HepG2 (cell line): ENCODE results near the gene CNTROB. TPM values are rescaled to one million over a fixed set of nuclear protein-coding genes. Genes with fewer than 3 reads are reported as not detected.

Experiments used
- AGO1 ChIP-seq: fragments of 200-400 bp; formaldehyde crosslinking; IDR thresholded peaks from 2 replicates; pipeline ENCODE4 v1.6.1; 2017; ENCODE audit warnings: mild to moderate bottlenecking, low read depth, low read length, moderate library complexity; ENCODE audit not compliant: poor library complexity, severe bottlenecking
- ARNTL ChIP-seq: sonication (generic); formaldehyde crosslinking; IDR thresholded peaks from 2 replicates; pipeline ENCODE4 v1.4.0; 2020; ENCODE audit warnings: mild to moderate bottlenecking, missing genetic modification reagents
- BHLHE40 ChIP-seq: IDR thresholded peaks from 2 replicates; pipeline ENCODE4 v1.6.1; 2011; ENCODE audit warnings: low read length, improper control_type of control experiment
- FOXJ3 ChIP-seq: sonication (generic); formaldehyde crosslinking; IDR thresholded peaks from 2 replicates; pipeline ENCODE4 v1.4.0; 2020; ENCODE audit warnings: missing genetic modification reagents, mild to moderate bottlenecking, borderline replicate concordance
- HNRNPH1 ChIP-seq: fragments of 200-400 bp; formaldehyde crosslinking; optimal IDR thresholded peaks from 2 replicates; pipeline ENCODE3; 2017; ENCODE audit warnings: mild to moderate bottlenecking, low read depth, low read length
- MAZ ChIP-seq, 2 experiments: sonication (generic) in 1 of 2; formaldehyde crosslinking in 1 of 2; IDR thresholded peaks; 2 replicates each; pipeline versions ENCODE4 v1.5.0 to v1.6.1; 2012 to 2020; ENCODE audit warnings: low read depth in 2 of 2, mild to moderate bottlenecking in 2 of 2, borderline replicate concordance in 1 of 2, improper control_type of control experiment in 1 of 2, low read length in 1 of 2, missing genetic modification reagents in 1 of 2, moderate library complexity in 1 of 2
- MEIS2 ChIP-seq: sonication (generic); formaldehyde crosslinking; IDR thresholded peaks from 2 replicates; pipeline ENCODE4 v1.9.0; 2021; ENCODE audit warnings: mild to moderate bottlenecking, missing genetic modification reagents
- NFATC3 ChIP-seq: sonication (generic); formaldehyde crosslinking; IDR thresholded peaks from 2 replicates; pipeline ENCODE4 v1.5.1; 2020; ENCODE audit warnings: mild to moderate bottlenecking, missing genetic modification reagents
- RBM39 ChIP-seq: fragments of 200-400 bp; formaldehyde crosslinking; IDR thresholded peaks from one replicate; pipeline ENCODE4 v1.6.1; 2018; ENCODE audit warnings: antibody characterized with exemption, mild to moderate bottlenecking, low read depth, low read length; ENCODE audit not compliant: poor library complexity, severe bottlenecking
- SIX1 ChIP-seq: sonication (generic); formaldehyde crosslinking; IDR thresholded peaks from 2 replicates; pipeline ENCODE4 v1.4.0; 2020; ENCODE audit warnings: missing genetic modification reagents, borderline replicate concordance
- SMARCE1 ChIP-seq: fragments of 450-650 bp; IDR thresholded peaks from 2 replicates; pipeline ENCODE4 v1.6.1; 2017; ENCODE audit warnings: borderline replicate concordance
- SP1 ChIP-seq, 2 experiments: fragments of 450-650 bp in 1 of 2; sonication (generic) in 1 of 2; formaldehyde crosslinking in 1 of 2; IDR thresholded peaks; 2 replicates each; pipeline versions ENCODE4 v1.4.0 to v1.6.1; 2016 to 2020; ENCODE audit warnings: missing genetic modification reagents in 1 of 2
- XBP1 ChIP-seq: sonication (generic); formaldehyde crosslinking; IDR thresholded peaks from 2 replicates; pipeline ENCODE4 v1.5.0; 2020; ENCODE audit warnings: missing genetic modification reagents
- ZFP36L1 ChIP-seq: sonication (generic); formaldehyde crosslinking; IDR thresholded peaks from 2 replicates; pipeline ENCODE4 v1.8.0; 2022; ENCODE audit warnings: mild to moderate bottlenecking, missing genetic modification reagents, moderate library complexity
- ZNF143 ChIP-seq: sonication (generic); formaldehyde crosslinking; IDR thresholded peaks from 2 replicates; pipeline ENCODE4 v1.4.0; 2020; ENCODE audit warnings: missing genetic modification reagents
- ZNF180 ChIP-seq: sonication (generic); formaldehyde crosslinking; IDR thresholded peaks from 2 replicates; pipeline ENCODE4 v1.4.0; 2020; ENCODE audit warnings: low read depth, missing genetic modification reagents, borderline replicate concordance
- ZNF790 ChIP-seq: sonication (generic); formaldehyde crosslinking; IDR thresholded peaks from 2 replicates; pipeline ENCODE4 v1.8.0; 2022; ENCODE audit warnings: missing genetic modification reagents, mild to moderate bottlenecking, borderline replicate concordance
- polyA plus RNA-seq, 8 experiments: library from polyadenylated mRNA; depleted of rRNA in 3 of 8; stranded (reverse) in 7 of 8; unstranded in 1 of 8; fragments of >200 nt; fragmentation: Illumina TruSeq in 4 of 8; extraction: Trizol in 4 of 8; gene quantifications; 2 replicates each; pipeline versions ENCODE4 v1.2.1 to v1.2.3, GENCODE V29; 2011 to 2016; ENCODE audit warnings: low read depth in 4 of 8, missing spikeins in 1 of 8, mixed read lengths in 1 of 8; ENCODE audit not compliant: insufficient read depth in 1 of 8
- total RNA-seq, 5 experiments: library from RNA; depleted of rRNA; stranded (reverse); fragments of >200 nt; fragmentation: Illumina TruSeq; extraction: Trizol; gene quantifications; 2 replicates each; pipeline ENCODE4 v1.2.3, GENCODE V29; 2016; ENCODE audit warnings: low read depth in 1 of 5
- TF ChIP-seq, protein P1 (sequence below): IDR thresholded peaks from 2 replicates; pipeline ENCODE4 v1.4.0; 2020; ENCODE audit warnings: mild to moderate bottlenecking, missing genetic modification reagents
- TF ChIP-seq, protein P2 (sequence below): sonication (generic); formaldehyde crosslinking; IDR thresholded peaks from 2 replicates; pipeline ENCODE4 v1.8.0; 2023; ENCODE audit warnings: mild to moderate bottlenecking, missing genetic modification reagents
- TF ChIP-seq, protein P3 (sequence below): IDR thresholded peaks from 2 replicates; pipeline ENCODE4 v1.6.1; 2016; ENCODE audit warnings: missing compliant biosample characterization, missing genetic modification reagents, borderline replicate concordance

Gene CNTROB
- total and polyA plus RNA-seq, 2 of the 13 experiments (the other 11 are each of a cell fraction or from before 2014, with no cell fraction given), result 21.2 to 24.1 TPM

DNA sequence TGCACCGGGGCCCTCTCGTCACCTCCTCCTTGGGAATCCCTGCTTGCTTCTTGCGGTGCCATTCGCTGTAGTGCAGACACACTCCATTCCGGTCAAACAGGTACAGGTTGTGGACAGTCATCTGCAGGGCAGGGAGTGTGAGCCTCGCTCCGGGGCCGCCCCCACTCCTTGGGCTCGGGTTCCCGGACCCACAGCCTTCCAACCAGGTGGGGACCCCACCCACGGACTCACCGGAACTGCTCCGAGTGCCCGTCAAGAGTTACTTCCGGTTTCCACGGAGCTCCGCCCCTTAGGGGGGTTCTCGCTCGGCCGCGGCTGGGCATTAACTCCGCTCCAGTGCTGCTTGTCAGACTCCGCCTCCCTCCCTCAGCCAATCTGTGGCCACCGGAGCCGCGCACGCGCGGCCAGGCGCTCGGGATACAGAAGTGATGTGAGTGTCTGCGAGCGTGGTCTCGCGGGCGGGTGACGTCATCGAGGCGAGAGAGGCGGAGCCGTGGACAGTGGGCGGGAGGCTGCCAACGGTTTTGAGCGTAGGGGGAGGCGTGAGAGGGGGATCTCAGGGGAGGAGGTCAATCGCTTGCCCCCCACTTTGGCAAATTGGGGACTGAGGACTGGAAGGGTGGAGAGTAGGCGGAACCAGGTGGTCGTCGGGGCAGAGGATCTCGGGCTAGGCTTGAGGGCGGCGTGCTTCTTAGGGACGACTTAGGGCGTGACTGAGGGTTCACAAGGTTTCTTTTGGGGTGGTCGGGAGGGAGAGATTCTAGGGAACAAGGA, at the start of gene CNTROB, which contains the start of gene TRAPPC1 (continued):
- TF ChIP-seq, protein P1, sequence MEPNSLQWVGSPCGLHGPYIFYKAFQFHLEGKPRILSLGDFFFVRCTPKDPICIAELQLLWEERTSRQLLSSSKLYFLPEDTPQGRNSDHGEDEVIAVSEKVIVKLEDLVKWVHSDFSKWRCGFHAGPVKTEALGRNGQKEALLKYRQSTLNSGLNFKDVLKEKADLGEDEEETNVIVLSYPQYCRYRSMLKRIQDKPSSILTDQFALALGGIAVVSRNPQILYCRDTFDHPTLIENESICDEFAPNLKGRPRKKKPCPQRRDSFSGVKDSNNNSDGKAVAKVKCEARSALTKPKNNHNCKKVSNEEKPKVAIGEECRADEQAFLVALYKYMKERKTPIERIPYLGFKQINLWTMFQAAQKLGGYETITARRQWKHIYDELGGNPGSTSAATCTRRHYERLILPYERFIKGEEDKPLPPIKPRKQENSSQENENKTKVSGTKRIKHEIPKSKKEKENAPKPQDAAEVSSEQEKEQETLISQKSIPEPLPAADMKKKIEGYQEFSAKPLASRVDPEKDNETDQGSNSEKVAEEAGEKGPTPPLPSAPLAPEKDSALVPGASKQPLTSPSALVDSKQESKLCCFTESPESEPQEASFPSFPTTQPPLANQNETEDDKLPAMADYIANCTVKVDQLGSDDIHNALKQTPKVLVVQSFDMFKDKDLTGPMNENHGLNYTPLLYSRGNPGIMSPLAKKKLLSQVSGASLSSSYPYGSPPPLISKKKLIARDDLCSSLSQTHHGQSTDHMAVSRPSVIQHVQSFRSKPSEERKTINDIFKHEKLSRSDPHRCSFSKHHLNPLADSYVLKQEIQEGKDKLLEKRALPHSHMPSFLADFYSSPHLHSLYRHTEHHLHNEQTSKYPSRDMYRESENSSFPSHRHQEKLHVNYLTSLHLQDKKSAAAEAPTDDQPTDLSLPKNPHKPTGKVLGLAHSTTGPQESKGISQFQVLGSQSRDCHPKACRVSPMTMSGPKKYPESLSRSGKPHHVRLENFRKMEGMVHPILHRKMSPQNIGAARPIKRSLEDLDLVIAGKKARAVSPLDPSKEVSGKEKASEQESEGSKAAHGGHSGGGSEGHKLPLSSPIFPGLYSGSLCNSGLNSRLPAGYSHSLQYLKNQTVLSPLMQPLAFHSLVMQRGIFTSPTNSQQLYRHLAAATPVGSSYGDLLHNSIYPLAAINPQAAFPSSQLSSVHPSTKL (CRISPR knock-in tag), result peak; percentile 26; the same call in 1 of the 2 replicates
- TF ChIP-seq SP1 (IDR thresholded peaks at IDR 0.05) (no peak), SP1 (CRISPR knock-in tag; IDR thresholded peaks at IDR 0.05) (peak; percentile 61; the same call in 1 of the 2 replicates), HNRNPH1 (peak; percentile 69), XBP1 (CRISPR knock-in tag) (0 out of 2 replicates have a peak, but pooled peaks have one; percentile 29), ZFP36L1 (CRISPR knock-in tag) (0 out of 2 replicates have a peak, but pooled peaks have one; percentile 38), FOXJ3 (CRISPR knock-in tag) (no peak), ZNF143 (CRISPR knock-in tag) (no peak), SMARCE1 (no peak), MEIS2 (peak; percentile 9; the same call in 1 of the 2 replicates), ZNF790 (no peak), BHLHE40 (no peak; the same call in 1 of the 2 replicates), SIX1 (CRISPR knock-in tag) (no peak), ARNTL (CRISPR knock-in tag) (no peak; the same call in 1 of the 2 replicates), RBM39 (no peak), AGO1 (no peak), NFATC3 (no peak), ZNF180 (CRISPR knock-in tag) (no peak), MAZ (IDR thresholded peaks at IDR 0.05; ENCODE audit: borderline replicate concordance, low read depth, low read length) (0 out of 2 replicates have a peak, but pooled peaks have one; percentile 26), MAZ (CRISPR knock-in tag; IDR thresholded peaks at IDR 0.05; ENCODE audit: low read depth) (peak; percentile 64)
- TF ChIP-seq, protein P2, sequence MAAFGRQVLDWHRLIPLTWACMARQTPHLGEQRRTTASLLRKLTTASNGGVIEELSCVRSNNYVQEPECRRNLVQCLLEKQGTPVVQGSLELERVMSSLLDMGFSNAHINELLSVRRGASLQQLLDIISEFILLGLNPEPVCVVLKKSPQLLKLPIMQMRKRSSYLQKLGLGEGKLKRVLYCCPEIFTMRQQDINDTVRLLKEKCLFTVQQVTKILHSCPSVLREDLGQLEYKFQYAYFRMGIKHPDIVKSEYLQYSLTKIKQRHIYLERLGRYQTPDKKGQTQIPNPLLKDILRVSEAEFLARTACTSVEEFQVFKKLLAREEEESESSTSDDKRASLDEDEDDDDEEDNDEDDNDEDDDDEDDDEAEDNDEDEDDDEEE (CRISPR knock-in tag), result no peak
- TF ChIP-seq, protein P3, sequence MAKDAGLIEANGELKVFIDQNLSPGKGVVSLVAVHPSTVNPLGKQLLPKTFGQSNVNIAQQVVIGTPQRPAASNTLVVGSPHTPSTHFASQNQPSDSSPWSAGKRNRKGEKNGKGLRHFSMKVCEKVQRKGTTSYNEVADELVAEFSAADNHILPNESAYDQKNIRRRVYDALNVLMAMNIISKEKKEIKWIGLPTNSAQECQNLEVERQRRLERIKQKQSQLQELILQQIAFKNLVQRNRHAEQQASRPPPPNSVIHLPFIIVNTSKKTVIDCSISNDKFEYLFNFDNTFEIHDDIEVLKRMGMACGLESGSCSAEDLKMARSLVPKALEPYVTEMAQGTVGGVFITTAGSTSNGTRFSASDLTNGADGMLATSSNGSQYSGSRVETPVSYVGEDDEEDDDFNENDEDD, result peak; percentile 74; the same call in 1 of the 2 replicates
